Endodermal cell (in vitro differentiated cells): ENCODE data around the gene DLX1. TPM values are rescaled to one million over a fixed set of nuclear protein-coding genes. Genes with fewer than 3 reads are reported as not detected.

Experiments used
- DNase-seq: peaks from one replicate; pipeline ENCODE4 v3.0.0-alpha.2; 2017
- H3K27ac ChIP-seq: 2 replicates; pipeline ENCODE4 v1.5.1; 2013; ENCODE audit warnings: mild to moderate bottlenecking, low read depth, low read length, moderate library complexity
- H3K27me3 ChIP-seq: 2 replicates; pipeline ENCODE4 v1.6.1; 2013; ENCODE audit warnings: mild to moderate bottlenecking, low read length, moderate library complexity; ENCODE audit not compliant: insufficient read depth, control insufficient read depth, poor library complexity, severe bottlenecking
- H3K36me3 ChIP-seq: 2 replicates; pipeline ENCODE4 v1.7.0; 2013; ENCODE audit warnings: mild to moderate bottlenecking, low read length, moderate library complexity; ENCODE audit not compliant: control insufficient read depth, insufficient read depth
- H3K4me1 ChIP-seq: one replicate; pipeline ENCODE4 v1.7.0; 2013; ENCODE audit warnings: low read length; ENCODE audit not compliant: control insufficient read depth, insufficient read depth
- H3K4me3 ChIP-seq: 2 replicates; pipeline ENCODE4 v1.5.1; 2013; ENCODE audit warnings: mild to moderate bottlenecking, low read length, moderate library complexity
- H3K9ac ChIP-seq: 2 replicates; pipeline ENCODE4 v1.6.1; 2013; ENCODE audit warnings: mild to moderate bottlenecking, low read length, moderate library complexity; ENCODE audit not compliant: poor library complexity, severe bottlenecking; ENCODE audit errors: extremely low read depth
- H3K9me3 ChIP-seq: 2 replicates; pipeline ENCODE4 v1.6.1; 2013; ENCODE audit warnings: mild to moderate bottlenecking, low read length, moderate library complexity; ENCODE audit not compliant: control insufficient read depth
- H3K27ac Mint-ChIP-seq: 2 replicates; pipeline ENCODE4 v1.8.0; 2020; ENCODE audit warnings: mixed read lengths
- H3K27me3 Mint-ChIP-seq: 2 replicates; pipeline ENCODE4 v1.8.0; 2021; ENCODE audit warnings: mild to moderate bottlenecking, mixed read lengths; ENCODE audit not compliant: insufficient read depth
- H3K36me3 Mint-ChIP-seq: 2 replicates; pipeline ENCODE4 v1.8.0; 2020; ENCODE audit warnings: low read depth, mixed read lengths
- H3K4me1 Mint-ChIP-seq: 2 replicates; pipeline ENCODE4 v1.8.0; 2020; ENCODE audit warnings: mixed read lengths
- H3K4me3 Mint-ChIP-seq: 2 replicates; pipeline ENCODE4 v1.8.0; 2020; ENCODE audit warnings: mild to moderate bottlenecking, moderate library complexity, mixed read lengths
- H3K9me3 Mint-ChIP-seq: 2 replicates; pipeline ENCODE4 v1.8.0; 2020; ENCODE audit warnings: mild to moderate bottlenecking, mixed read lengths
- CTCF ChIP-seq: fragments of 200-600 bp; sonication (generic); conservative IDR thresholded peaks from 2 replicates; pipeline ENCODE4 v1.5.0; 2021; ENCODE audit warnings: antibody characterized with exemption, mild to moderate bottlenecking
- WGBS, 2 experiments: methylation state at CpG; one replicate each; pipeline versions ENCODE4 v1.1.5 to v1.1.7; 2013; ENCODE audit warnings: missing lambda C conversion rate in 2 of 2, mixed read lengths in 1 of 2; ENCODE audit not compliant: insufficient coverage in 1 of 2, insufficient read length in 1 of 2; 5-methylcytosine and 5-hydroxymethylcytosine counted together
- total RNA-seq, 2 donors: library from RNA; stranded (reverse); fragmentation: NEBNext Ultra II Directional in 1 of 2; extraction: Animal tissue kit (Norgen Biotek cat#: 25700) in 1 of 2; gene quantifications; 2 replicates in 1 of 2; 3 replicates in 1 of 2; pipeline ENCODE4 v1.2.1, GENCODE V29; 2021

The DLX1 gene
- total RNA-seq, 2 donors from 2014 or later = not detected

DNA sequence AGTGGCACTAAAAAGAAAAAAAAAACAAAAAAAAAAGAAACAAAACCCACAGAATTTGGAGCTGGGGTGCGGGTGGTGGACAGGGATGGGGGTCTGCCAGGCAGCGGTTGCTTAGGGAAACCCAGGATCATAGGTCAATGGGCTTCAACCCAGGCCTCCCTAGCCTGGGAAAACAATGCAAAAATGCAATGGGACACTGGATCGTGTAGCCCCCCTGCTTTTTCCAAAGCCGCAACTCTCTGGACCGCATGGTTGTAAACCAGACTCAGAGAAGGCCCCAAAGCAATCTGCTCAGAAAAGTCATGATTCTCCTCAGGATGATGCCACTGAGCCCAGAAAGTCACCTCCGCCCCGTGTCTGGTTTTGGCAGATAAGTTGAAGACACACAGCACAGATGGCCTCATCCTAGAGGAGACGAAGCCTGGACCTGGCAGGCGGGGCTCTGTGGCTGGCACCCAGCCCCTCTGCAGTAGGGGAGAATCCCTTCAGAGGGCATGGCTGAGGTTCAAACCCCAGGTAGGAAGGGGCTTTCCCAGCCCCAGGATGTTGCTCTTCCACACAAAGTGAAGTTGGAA is 12.3 kb downstream of the DLX1 start:
- H3K27ac Mint-ChIP-seq = no peak overlapping the region
- no peak overlapping the region for H3K9ac ChIP-seq
- H3K36me3 ChIP-seq = no peaks in the 10 kb centered on the region
- no peak for DNase-seq
- no peaks in the 10 kb centered on the region for H3K9me3 Mint-ChIP-seq
- no peaks in the 10 kb centered on the region for H3K36me3 Mint-ChIP-seq
- H3K27me3 Mint-ChIP-seq = peaks cover 98% of the 10 kb centered on the region
- no peaks in the 10 kb centered on the region for H3K9me3 ChIP-seq
- peaks cover 14% of the 10 kb centered on the region for H3K4me1 ChIP-seq
- peaks cover 100% of the 10 kb centered on the region for H3K27me3 ChIP-seq
- TF ChIP-seq CTCF = no peak
- peak overlapping the region; percentile 48 for H3K4me3 Mint-ChIP-seq
- WGBS, 2 experiments = 19 to 29% methylated on average over 3 to 9 of the region's 9 CpGs
- no peak overlapping the region for H3K27ac ChIP-seq
- peaks cover 31% of the 10 kb centered on the region for H3K4me1 Mint-ChIP-seq
- no peak overlapping the region for H3K4me3 ChIP-seq

DNA sequence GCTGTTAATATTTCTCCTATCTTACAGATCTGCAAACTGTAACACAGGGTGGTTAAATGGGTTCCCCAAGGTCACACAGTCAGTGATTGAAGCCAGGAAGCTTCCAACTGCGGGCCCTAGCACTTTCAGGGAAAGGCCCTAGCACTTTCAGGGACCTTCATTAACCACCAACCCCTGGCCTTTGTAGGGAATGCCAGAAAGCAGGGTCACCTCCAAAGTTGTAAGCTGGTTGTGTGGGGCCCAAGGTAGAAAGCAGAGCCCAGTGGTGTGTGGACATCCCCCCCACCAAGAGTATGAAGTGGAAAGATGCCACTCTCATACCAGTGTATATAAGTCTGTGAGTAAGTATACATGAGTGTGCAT is 13.0 kb downstream of the DLX1 start:
- TF ChIP-seq CTCF = no peak
- no peaks in the 10 kb centered on the region for H3K9me3 ChIP-seq
- no peak overlapping the region for H3K27ac Mint-ChIP-seq
- peaks cover 99% of the 10 kb centered on the region for H3K27me3 ChIP-seq
- no peaks in the 10 kb centered on the region for H3K9me3 Mint-ChIP-seq
- H3K4me3 ChIP-seq = no peak overlapping the region
- no peak overlapping the region for H3K9ac ChIP-seq
- peaks cover 98% of the 10 kb centered on the region for H3K27me3 Mint-ChIP-seq
- no peaks in the 10 kb centered on the region for H3K36me3 ChIP-seq
- no peaks in the 10 kb centered on the region for H3K36me3 Mint-ChIP-seq
- 23% methylated on average over 1 of the region's 1 CpG; no CpG with 5 or more reads in 1 of the 2 experiments for WGBS, 2 experiments
- H3K4me3 Mint-ChIP-seq = peak overlapping the region; percentile 9
- no peak overlapping the region for H3K27ac ChIP-seq
- H3K4me1 Mint-ChIP-seq = peaks cover 34% of the 10 kb centered on the region
- peak; percentile 62 for DNase-seq
- H3K4me1 ChIP-seq = peaks cover 14% of the 10 kb centered on the region

GRCh38 chr2:172098650-172099471 is 13.6 kb downstream of the DLX1 start:
- Histone ChIP-seq H3K9me3 (no peaks in the 10 kb centered on the region), H3K9ac (no peak overlapping the region), H3K4me1 (peaks cover 14% of the 10 kb centered on the region), H3K27ac (no peak overlapping the region), H3K36me3 (no peaks in the 10 kb centered on the region), H3K27me3 (peaks cover 99% of the 10 kb centered on the region), H3K4me3 (no peak overlapping the region)
- peaks cover 98% of the 10 kb centered on the region for H3K27me3 Mint-ChIP-seq
- no peaks in the 10 kb centered on the region for H3K36me3 Mint-ChIP-seq
- H3K9me3 Mint-ChIP-seq = no peaks in the 10 kb centered on the region
- H3K27ac Mint-ChIP-seq = no peak overlapping the region
- peaks cover 35% of the 10 kb centered on the region for H3K4me1 Mint-ChIP-seq
- TF ChIP-seq CTCF = no peak
- 3 to 5% methylated on average over 21 to 61 of the region's 61 CpGs for WGBS, 2 experiments
- H3K4me3 Mint-ChIP-seq = peak overlapping the region; percentile 9
- DNase-seq = peak; percentile 84
